B cell (primary cell): ENCODE measurements around the gene CCDC78. TPM values are rescaled to one million over a fixed set of nuclear protein-coding genes. Genes with fewer than 3 reads are reported as not detected.

Experiments
- ATAC-seq: fragments of 200-7000 bp; cut with Tn5 transposase; one replicate; pipeline ENCODE4 v1.10.0; 2021; ENCODE audit warnings: low read depth, mild to moderate bottlenecking, moderate number of reproducible peaks, moderate library complexity
- CTCF ChIA-PET: fragments of 350-600 bp; sonication (Branson Sonifier 250); formaldehyde crosslinking; loops from one replicate; lab custom pipeline; 2021; ENCODE audit warnings: antibody characterized with exemption, inconsistent platforms; lab: Charles Lee
- POLR2A ChIA-PET: fragments of 350-600 bp; sonication (Branson Sonifier 250); formaldehyde crosslinking; loops from one replicate; lab custom pipeline; 2021; ENCODE audit warnings: antibody characterized with exemption; lab: Charles Lee
- DNase-seq: peaks from one replicate; pipeline ENCODE4 v3.0.0; 2013
- H2AFZ ChIP-seq: 2 replicates; pipeline ENCODE4 v1.6.1; 2012; ENCODE audit warnings: mild to moderate bottlenecking, low read depth, low read length; ENCODE audit not compliant: insufficient read depth, poor library complexity, severe bottlenecking
- H3K27ac ChIP-seq, 2 donors: 1 replicate in 1 of 2; 2 replicates in 1 of 2; pipeline ENCODE4 v1.5.1; 2012 to 2013; ENCODE audit warnings: low read length in 2 of 2, mild to moderate bottlenecking in 2 of 2, moderate library complexity in 1 of 2
- H3K27me3 ChIP-seq, 4 experiments: fragments of 200-600 bp in 1 of 4; sonication (generic) in 1 of 4; replicated peaks in 1 of 4; 1 replicate in 2 of 4; 2 replicates in 2 of 4; pipeline versions ENCODE4 v1.6.1 to v1.7.0; 2013 to 2016; ENCODE audit warnings: low read length in 3 of 4, mild to moderate bottlenecking in 2 of 4, mixed read lengths in 1 of 4, moderate library complexity in 1 of 4; ENCODE audit not compliant: insufficient read depth in 4 of 4, control insufficient read depth in 3 of 4; ENCODE audit errors: control extremely low read depth in 1 of 4
- H3K36me3 ChIP-seq, 2 experiments: replicated peaks in 1 of 2; 1 replicate in 1 of 2; 2 replicates in 1 of 2; pipeline versions ENCODE4 v1.6.1 to v1.7.1; 2013; ENCODE audit warnings: low read length in 1 of 2; ENCODE audit not compliant: insufficient read depth in 2 of 2, control insufficient read depth in 1 of 2; ENCODE audit errors: control extremely low read depth in 1 of 2, extremely low read depth in 1 of 2
- H3K4me1 ChIP-seq, 2 donors: fragments of 200-600 bp in 1 of 2; sonication (generic) in 1 of 2; 1 replicate in 1 of 2; 2 replicates in 1 of 2; pipeline versions ENCODE4 v1.5.1 to v1.6.1; 2013 to 2017; ENCODE audit warnings: low read length in 2 of 2; ENCODE audit not compliant: control insufficient read depth in 2 of 2, insufficient read depth in 2 of 2
- H3K4me2 ChIP-seq: replicated peaks from 2 replicates; pipeline ENCODE3; 2012; ENCODE audit warnings: mild to moderate bottlenecking, low read depth, low read length; ENCODE audit not compliant: poor library complexity, severe bottlenecking
- H3K4me3 ChIP-seq, 5 experiments: fragments of 200-600 bp in 1 of 5; sonication (generic) in 1 of 5; 1 replicate in 3 of 5; 2 replicates in 2 of 5; pipeline versions ENCODE4 v1.5.1 to v1.7.0; 2011 to 2016; ENCODE audit warnings: low read length in 4 of 5, mild to moderate bottlenecking in 4 of 5, low read depth in 2 of 5, control low read depth in 1 of 5, moderate library complexity in 1 of 5; ENCODE audit not compliant: insufficient read depth in 1 of 5; ENCODE audit errors: control extremely low read depth in 1 of 5, extremely low read depth in 1 of 5
- H3K79me2 ChIP-seq: fragments of 200-600 bp; sonication (generic); one replicate; pipeline ENCODE4 v1.6.0; 2016; ENCODE audit warnings: low read length; ENCODE audit not compliant: control insufficient read depth, insufficient read depth
- H3K9ac ChIP-seq: fragments of 200-600 bp; sonication (generic); 2 replicates; pipeline ENCODE4 v1.6.1; 2017; ENCODE audit warnings: mild to moderate bottlenecking, low read length, moderate library complexity
- H3K9me3 ChIP-seq, 3 donors: one replicate each; pipeline versions ENCODE4 v1.6.1 to v1.7.1; 2013; ENCODE audit warnings: low read length in 2 of 3; ENCODE audit not compliant: control insufficient read depth in 2 of 3, insufficient read depth in 1 of 3; ENCODE audit errors: control extremely low read depth in 1 of 3
- H4K20me1 ChIP-seq: 2 replicates; pipeline ENCODE4 v1.6.0; 2012; ENCODE audit warnings: mild to moderate bottlenecking, low read length; ENCODE audit not compliant: insufficient read depth, control insufficient read depth, poor library complexity, severe bottlenecking
- H3K27ac Mint-ChIP-seq: one replicate; pipeline ENCODE4 v1.8.0; 2021; ENCODE audit warnings: mixed read lengths
- H3K27me3 Mint-ChIP-seq: one replicate; pipeline ENCODE4 v1.8.0; 2021; ENCODE audit warnings: mixed read lengths
- H3K4me1 Mint-ChIP-seq: one replicate; pipeline ENCODE4 v1.8.0; 2021; ENCODE audit warnings: mixed read lengths
- H3K4me3 Mint-ChIP-seq: one replicate; pipeline ENCODE4 v1.8.0; 2021; ENCODE audit warnings: mixed read lengths
- H3K9me3 Mint-ChIP-seq: one replicate; pipeline ENCODE4 v1.8.0; 2022; ENCODE audit warnings: mixed read lengths; ENCODE audit not compliant: insufficient read depth
- EZH2 ChIP-seq: IDR thresholded peaks from 2 replicates; pipeline ENCODE4 v1.6.1; 2012; ENCODE audit warnings: borderline replicate concordance, low read depth, mild to moderate bottlenecking, moderate library complexity, low read length; ENCODE audit not compliant: insufficient read depth, poor library complexity, severe bottlenecking
- WGBS: methylation state at CpG from one replicate; pipeline ENCODE4 v1.1.5; 2013; ENCODE audit warnings: missing lambda C conversion rate; ENCODE audit not compliant: insufficient coverage; 5-methylcytosine and 5-hydroxymethylcytosine counted together
- intact Hi-C: fragments of 100-400 bp; cut with micrococcal nuclease; formaldehyde crosslinking; loops from one replicate; pipeline ENCODE4 v1.10.0; 2022
- polyA plus RNA-seq: library from polyadenylated mRNA; depleted of rRNA; stranded (reverse); fragments of >200 nt; gene quantifications from 2 replicates; pipeline ENCODE4 v1.2.3, GENCODE V29; 2012
- total RNA-seq, 2 donors: library from RNA; stranded (reverse); fragments of 120-200 nt in 1 of 2; gene quantifications; 1 replicate in 1 of 2; 2 replicates in 1 of 2; pipeline versions ENCODE4 v1.2.3 to v1.2.4, GENCODE V29; 2013 to 2022
- TF ChIP-seq, protein P1 (sequence below): fragments of 200-600 bp; IDR thresholded peaks from one replicate; pipeline ENCODE4 v1.8.0; 2022; ENCODE audit warnings: antibody characterized with exemption, mild to moderate bottlenecking

CCDC78 gene
- total and polyA plus RNA-seq, 2 donors (not counting 1 experiment from before 2014, with no cell fraction given) = 11.8 to 34.2 TPM

DNA sequence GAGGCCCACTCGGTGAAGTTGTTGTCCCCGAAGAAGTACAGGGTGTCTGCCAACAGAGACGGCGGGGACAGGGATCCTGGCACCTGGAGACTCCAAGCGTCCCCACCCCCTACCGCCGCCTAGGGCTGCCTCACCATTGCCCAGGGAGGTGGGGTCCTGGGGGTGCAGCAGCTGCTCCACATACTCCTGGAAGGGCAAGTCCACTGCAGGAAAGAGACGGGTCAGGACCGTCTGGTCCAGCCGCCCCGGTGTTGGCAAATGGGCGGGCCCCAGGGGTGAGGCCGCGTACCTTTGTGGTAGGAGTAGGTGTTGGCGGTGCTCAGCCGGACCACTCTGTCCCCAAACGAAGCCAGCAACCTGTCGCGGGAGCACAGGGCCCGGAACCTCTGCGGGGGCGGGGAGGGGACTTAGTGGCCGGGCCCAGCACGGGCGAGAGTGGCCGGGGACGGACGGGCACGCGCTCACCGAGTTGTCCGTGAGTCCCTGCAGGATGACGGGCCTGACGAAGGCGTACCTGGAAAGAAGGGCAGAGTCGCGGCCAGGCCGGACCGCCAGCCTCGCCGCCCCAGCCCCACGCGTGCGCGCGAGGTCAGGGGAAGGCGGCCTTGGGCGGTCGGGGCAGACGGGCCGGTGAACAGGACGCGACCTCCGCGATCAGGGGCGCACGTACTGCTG is 42.7 kb downstream of the CCDC78 start:
- Histone ChIP-seq H3K4me2 (peak overlapping the region; percentile 97), H4K20me1 (peaks cover 31% of the 10 kb centered on the region), H3K9me3 (no peaks in the 10 kb centered on the region), H2AFZ (peak overlapping the region; percentile 73), H3K79me2 (peaks cover 37% of the 10 kb centered on the region), H3K4me1 (peaks cover 28 to 49% of the 10 kb centered on the region in 2 donors), H3K4me3 (peak overlapping the region in 4 of 5 experiments; percentile 29 to 72 (median 63)), H3K36me3 (peaks cover 0 to 27% of the 10 kb centered on the region in 2 experiments), H3K27me3 (no peaks in the 10 kb centered on the region), H3K27ac (peak overlapping the region in 1 of 2 donors; percentile 89), H3K9ac (peak overlapping the region; percentile 73)
- Mint-ChIP-seq H3K4me1 (peaks cover 32% of the 10 kb centered on the region), H3K27me3 (no peaks in the 10 kb centered on the region), H3K4me3 (peak overlapping the region; percentile 80), H3K9me3 (no peaks in the 10 kb centered on the region), H3K27ac (peak overlapping the region; percentile 46)
- no peak for ATAC-seq
- TF ChIP-seq, protein P1, sequence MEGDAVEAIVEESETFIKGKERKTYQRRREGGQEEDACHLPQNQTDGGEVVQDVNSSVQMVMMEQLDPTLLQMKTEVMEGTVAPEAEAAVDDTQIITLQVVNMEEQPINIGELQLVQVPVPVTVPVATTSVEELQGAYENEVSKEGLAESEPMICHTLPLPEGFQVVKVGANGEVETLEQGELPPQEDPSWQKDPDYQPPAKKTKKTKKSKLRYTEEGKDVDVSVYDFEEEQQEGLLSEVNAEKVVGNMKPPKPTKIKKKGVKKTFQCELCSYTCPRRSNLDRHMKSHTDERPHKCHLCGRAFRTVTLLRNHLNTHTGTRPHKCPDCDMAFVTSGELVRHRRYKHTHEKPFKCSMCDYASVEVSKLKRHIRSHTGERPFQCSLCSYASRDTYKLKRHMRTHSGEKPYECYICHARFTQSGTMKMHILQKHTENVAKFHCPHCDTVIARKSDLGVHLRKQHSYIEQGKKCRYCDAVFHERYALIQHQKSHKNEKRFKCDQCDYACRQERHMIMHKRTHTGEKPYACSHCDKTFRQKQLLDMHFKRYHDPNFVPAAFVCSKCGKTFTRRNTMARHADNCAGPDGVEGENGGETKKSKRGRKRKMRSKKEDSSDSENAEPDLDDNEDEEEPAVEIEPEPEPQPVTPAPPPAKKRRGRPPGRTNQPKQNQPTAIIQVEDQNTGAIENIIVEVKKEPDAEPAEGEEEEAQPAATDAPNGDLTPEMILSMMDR = no peak
- no peak for TF ChIP-seq EZH2
- WGBS = 26% methylated on average over 56 of the region's 57 CpGs
- POLR2A ChIA-PET = interaction anchor here (0.6 to 1.4 kb wide), 3 partner anchors 16 to 37 kb away, joined by 3 to 4 read pairs (median 3); partner anchors contain the start of genes ANTKMT and RHOT2
- CTCF ChIA-PET = interaction anchor here (0.8 to 0.9 kb wide), 2 partner anchors 20 to 37 kb away, joined by 3 read pairs; partner anchors contain the start of gene ANTKMT
- no peak for DNase-seq
- intact Hi-C loops = loop anchor here (1.0 to 5.0 kb wide), 6 partner anchors 15 to 57 kb away; partner anchors contain the start of genes ANTKMT, CIAO3, MCRIP2 and RHOT2
